ENCODE results near the gene THAP2.
A peak's percentile ranks its signal among the peaks of the same experiment; 100 is the strongest.

THAP2 gene

DNA sequence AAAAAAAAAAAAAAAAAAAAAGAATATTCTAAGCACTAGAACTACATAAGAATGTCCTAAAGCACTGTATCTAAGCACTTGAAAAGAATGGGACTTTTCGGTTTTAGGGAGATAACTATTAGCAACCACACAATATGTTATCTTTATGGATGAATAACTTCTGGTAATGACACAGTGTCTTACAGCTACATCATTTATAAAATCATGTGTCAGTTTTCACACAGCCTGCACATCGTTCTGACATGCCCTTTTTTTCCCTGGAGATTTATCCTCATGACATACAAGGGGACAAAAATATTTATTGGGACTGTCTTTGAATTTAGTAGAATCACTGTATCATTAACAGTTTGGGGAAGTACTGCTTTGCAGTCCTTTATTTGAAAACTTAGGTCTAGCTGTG is 39.1 kb downstream of the THAP2 start:
- no peak for DNase-seq (ENCODE audit: low spot score)

DNA sequence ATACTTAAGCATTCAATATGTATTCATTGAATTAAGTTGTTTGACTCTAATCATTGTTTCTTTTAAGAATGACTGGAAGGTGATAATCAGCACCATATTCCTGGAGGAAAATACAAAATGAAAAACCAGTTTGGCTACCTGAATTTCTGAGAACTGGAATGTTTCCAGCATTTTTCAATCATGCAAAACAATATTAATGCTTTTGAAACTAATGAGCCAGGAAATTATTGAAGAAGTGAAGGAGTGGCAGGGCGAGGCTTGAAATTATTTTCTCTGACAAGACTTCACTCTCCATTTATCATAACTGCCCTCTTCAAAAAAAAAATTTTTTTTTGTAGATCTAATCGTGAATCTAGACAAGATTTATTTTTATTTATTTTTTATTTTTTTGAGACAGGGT is 40.8 kb downstream of the THAP2 start:
- DNase-seq (ENCODE audit: low spot score): no peak

DNA sequence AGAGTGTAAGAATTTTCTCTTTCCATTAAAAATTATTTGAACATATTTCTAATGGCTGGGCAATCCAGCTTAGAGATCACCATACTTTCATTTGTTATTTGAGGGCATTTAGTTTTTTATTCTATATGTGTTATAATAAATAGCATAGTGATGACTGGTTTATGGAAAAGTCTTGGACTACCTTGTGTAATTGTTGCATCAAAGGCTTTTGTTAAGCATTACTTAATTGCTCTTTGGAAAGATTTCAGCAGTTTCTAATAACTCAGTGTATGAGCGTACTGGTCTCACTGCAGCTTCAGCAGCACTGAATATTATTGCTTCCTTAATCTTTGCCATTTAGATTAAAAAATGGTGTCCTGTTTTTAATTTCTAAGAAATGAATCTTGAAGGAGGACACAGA is 44.6 kb downstream of the THAP2 start:
- no peak for DNase-seq (ENCODE audit: low spot score)

GRCh38 chr12:71710276-71711125 is 46.4 kb downstream of the THAP2 start:
- peak; percentile 83 for DNase-seq (ENCODE audit: low spot score)

- DNase-seq (ENCODE audit: low spot score): no peak
Observed at GRCh38 chr12:71718611-71719010, 54.5 kb downstream of the THAP2 start.

DNA sequence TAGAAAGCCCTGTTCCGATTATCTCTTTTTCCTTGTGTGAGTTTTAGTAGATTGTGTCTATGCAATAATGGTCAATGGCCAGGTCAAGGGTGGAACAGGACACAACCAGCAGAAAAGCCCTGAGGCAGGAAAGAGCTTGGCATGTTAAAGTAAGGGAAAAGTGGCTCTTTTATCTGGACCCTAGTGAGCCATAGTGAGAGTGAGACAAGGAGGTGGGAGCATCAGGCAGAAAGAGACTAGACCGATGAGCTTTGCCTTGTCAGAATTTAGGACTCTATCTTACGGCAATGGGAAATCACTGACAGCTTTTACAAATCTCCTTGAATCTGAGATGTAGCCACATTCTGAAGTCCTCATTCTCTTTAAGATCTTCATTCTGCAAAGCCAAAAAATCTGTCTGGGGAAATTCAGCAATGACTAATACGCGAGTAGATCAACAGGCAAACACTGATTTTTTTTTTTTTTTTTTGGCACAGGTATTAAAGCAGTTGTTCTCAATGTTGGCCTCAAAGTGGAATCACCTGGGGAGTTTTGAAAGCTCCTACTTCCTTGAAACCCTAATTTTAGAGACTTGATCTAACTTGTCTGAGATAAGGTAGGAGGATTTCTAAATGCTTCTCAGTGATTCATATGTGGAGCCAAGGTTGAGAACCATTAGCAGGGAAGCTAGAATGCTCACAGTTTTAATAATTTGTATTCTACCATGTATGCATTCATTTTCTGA is 55.7 kb downstream of the THAP2 start:
- no peak for DNase-seq (ENCODE audit: low spot score)

DNA sequence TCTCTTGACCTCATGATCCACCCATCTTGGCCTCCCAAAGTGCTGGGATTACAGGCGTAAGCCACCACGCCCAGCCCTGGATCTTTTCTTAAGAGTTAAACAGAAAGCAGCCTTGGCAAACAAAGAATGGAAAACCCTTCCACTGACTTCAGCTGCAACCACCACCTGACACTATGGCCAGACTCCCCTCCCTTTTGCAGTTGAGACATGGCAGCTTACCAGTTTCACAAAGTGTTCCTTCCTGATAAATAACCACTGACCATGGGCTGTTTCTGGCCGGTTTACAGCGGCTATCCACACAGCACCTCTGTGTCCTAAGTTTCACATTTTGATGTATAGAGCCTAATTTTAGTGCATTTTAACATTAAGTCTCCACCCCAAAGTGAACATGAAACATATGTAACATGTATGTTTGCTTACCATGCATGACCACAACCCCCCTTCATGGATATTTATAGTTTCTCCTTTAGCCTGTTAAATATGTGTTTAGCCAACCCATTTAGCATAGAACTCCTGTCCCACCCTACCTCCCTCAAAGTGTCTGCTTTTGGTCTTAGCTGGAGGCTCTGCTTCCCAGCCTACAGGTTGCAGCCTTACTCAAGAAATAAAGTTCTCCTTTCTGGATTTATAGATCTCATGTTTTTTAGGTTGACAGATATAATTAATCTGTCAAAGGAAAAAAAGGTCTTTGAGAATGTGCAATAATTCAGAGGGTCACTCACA is 57.8 kb downstream of the THAP2 start:
- no peak for DNase-seq (ENCODE audit: low spot score)

DNA sequence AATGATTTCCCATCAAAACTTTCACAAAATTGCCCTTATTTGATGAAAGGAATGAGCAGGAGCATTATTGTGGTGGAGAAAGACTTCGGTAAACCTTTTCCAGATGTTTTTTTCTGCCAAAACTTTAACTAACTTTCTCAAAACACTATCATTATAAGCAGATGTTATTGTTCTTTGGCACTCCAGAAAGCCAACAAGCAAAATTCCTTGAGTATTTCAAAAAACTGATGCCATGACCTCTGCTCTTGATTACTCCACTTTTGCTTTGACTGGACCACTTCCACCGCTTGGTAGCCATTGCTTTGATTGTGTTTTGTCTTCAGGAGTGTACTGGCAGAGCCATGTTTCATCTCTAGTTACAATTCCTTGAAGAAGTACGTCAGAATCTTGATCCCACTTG is 60.9 kb downstream of the THAP2 start:
- DNase-seq (ENCODE audit: low spot score): peak; percentile 12

- no peak for DNase-seq (ENCODE audit: low spot score)
Observed at GRCh38 chr12:71726548-71726947, 62.4 kb downstream of the THAP2 start.

DNA sequence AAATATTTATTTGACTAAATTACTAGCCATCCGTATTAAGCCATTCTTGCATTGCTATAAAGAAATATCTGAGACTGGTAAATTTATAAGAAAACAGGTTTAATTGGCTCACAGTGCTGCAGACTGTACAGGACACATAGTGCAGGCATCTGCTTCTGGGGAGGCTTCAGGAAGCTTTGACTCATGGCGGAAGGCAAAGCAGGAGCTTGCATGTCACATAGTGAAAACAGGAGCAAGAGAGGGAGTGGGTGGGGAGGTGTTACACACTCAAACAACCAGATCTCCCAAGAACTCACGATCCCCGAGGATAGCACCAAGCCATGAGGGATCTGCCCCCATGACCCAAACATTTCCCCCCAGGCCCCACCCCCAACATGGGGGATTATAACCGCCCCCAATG is 63.9 kb downstream of the THAP2 start:
- DNase-seq (ENCODE audit: low spot score): no peak
